ENCODE measurements around the gene ZBED1. TPM values are rescaled to one million over a fixed set of nuclear protein-coding genes. Genes with fewer than 3 reads are reported as not detected.
"Not testable (repeated sequence)": the region's sequence is repeated elsewhere in the genome, so short reads cannot be mapped to it uniquely, and the experiment has no call there.

ZBED1 gene
- total and polyA plus RNA-seq, 2 experiments from 2014 or later: 16.1 to 43.8 TPM

DNA sequence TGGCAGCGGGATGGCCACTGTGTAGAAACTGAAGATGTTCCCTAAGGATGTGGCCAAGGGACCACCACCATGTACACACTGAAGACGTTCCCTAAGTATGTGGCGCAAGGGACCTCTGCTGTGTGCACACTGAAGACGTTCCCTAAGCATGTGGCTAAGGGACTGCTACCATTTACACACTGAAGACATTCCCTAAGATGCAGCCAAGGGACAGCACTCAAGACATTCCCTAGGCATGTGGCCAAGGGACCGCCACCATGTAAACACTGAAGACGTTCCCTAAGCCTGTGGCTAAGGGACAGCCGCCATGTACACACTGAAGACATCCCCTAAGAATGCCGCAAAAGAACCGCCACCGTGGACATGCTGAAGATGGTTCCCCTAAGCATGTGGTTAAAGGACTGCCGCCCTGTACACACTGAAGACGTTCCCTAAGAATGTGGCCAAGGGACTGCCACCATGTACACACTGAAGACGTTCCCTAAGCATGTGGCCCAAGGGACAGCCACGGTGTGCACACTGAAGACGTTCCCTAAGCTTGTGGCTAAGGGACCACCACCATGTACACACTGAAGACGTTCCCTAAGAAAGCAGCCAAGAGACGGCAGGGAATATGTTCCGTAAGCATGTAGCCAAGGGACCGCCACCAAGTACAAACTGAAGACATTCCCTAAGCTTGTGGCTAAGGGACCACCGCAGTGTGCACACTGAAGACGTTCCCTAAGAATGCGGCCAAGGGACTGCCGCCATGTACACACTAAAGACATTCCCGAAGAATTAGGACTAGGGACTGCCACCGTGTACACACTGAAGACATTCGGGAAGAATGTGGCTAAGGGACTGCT lies 43.3 kb downstream of the ZBED1 start:
- H3F3A ChIP-seq (replicated peaks; ENCODE audit: low read depth): peaks cover 7% of the 10 kb centered on the region; the same call in 1 of the 2 replicates
- peak; percentile 90 for TF ChIP-seq JUNB (IDR thresholded peaks at IDR 0.05; ENCODE audit: unreplicated experiment)
- TF ChIP-seq STAT1 (IDR thresholded peaks at IDR 0.05; ENCODE audit: unreplicated experiment): no peak
- DNase-seq (ENCODE audit: low spot score): peak; percentile 85
- Mint-ChIP-seq H3K36me3 (ENCODE audit: low read depth) (peaks cover 52% of the 10 kb centered on the region), H3K4me1 (peaks cover 17% of the 10 kb centered on the region), H3K27me3 (ENCODE audit: insufficient read depth, low read depth, poor library complexity) (peaks cover 15% of the 10 kb centered on the region), H3K9me3 (peaks cover 21% of the 10 kb centered on the region), H3K27ac (no peak overlapping the region), H3K4me3 (no peak overlapping the region)
- H2AFZ ChIP-seq: no peak overlapping the region
- no peak overlapping the region for H3K4me3 ChIP-seq
- H3K4me2 ChIP-seq: no peak overlapping the region
- peak; percentile 58 for ATAC-seq
- peaks cover 92% of the 10 kb centered on the region for H3K79me2 ChIP-seq (replicated peaks; ENCODE audit: insufficient read depth)
- H3K9me2 ChIP-seq (ENCODE audit: insufficient read depth): no peaks in the 10 kb centered on the region
- H3K27me3 ChIP-seq (ENCODE audit: insufficient read depth): no peaks in the 10 kb centered on the region
- H3K27ac ChIP-seq (ENCODE audit: low read depth): peak overlapping the region; percentile 51; the same call in 1 of the 2 replicates
- 0 out of 2 replicates have a peak, but pooled peaks cover 6% of the 10 kb centered on the region for H3K36me3 ChIP-seq (ENCODE audit: insufficient read depth)
- no peaks in the 10 kb centered on the region for H4K20me1 ChIP-seq (replicated peaks; ENCODE audit: insufficient read depth)
- no peaks in the 10 kb centered on the region; the same call in 1 of the 2 replicates for H3K4me1 ChIP-seq (ENCODE audit: insufficient read depth)

- not testable (repeated sequence) for H4K20me1 ChIP-seq (replicated peaks; ENCODE audit: insufficient read depth); H2AFZ ChIP-seq; H3F3A ChIP-seq (replicated peaks; ENCODE audit: low read depth)
Measured at GRCh38 chrX:2456091-2456490, 44.7 kb downstream of the ZBED1 start.

DNA sequence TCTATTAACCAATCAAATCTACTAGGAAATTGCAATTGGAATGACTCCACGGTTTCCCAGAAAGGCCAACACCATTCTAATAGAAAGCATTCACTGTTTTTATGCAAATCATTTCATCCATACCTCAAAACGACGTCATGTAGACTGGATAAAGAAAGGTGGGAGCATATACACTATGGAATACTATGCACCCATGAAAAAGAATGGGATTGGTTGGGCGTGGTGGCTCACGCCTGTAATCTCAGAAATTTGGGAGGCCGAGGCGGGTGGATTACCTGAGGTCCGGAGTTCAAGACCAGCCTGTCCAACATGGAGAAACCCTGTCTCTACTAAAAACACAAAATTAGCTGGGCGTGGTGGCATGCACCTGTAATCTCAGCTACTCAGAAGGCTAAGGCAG lies 46.2 kb downstream of the ZBED1 start:
- not testable (repeated sequence) for H3K4me3 ChIP-seq; H3K36me3 ChIP-seq (ENCODE audit: insufficient read depth); H3K4me3 Mint-ChIP-seq; H3K9me2 ChIP-seq (ENCODE audit: insufficient read depth); H3K27ac ChIP-seq (ENCODE audit: low read depth); H3K4me2 ChIP-seq; H2AFZ ChIP-seq; H4K20me1 ChIP-seq (replicated peaks; ENCODE audit: insufficient read depth); H3K27ac Mint-ChIP-seq; H3F3A ChIP-seq (replicated peaks; ENCODE audit: low read depth); ATAC-seq; DNase-seq (ENCODE audit: low spot score); H3K27me3 ChIP-seq (ENCODE audit: insufficient read depth)
- Mint-ChIP-seq H3K9me3 (peaks cover 32% of the 10 kb centered on the region), H3K27me3 (ENCODE audit: insufficient read depth, low read depth, poor library complexity) (peaks cover 23% of the 10 kb centered on the region), H3K4me1 (peaks cover 27% of the 10 kb centered on the region), H3K36me3 (ENCODE audit: low read depth) (peaks cover 58% of the 10 kb centered on the region)
- Histone ChIP-seq H3K4me1 (ENCODE audit: insufficient read depth) (peaks cover 17% of the 10 kb centered on the region), H3K79me2 (replicated peaks; ENCODE audit: insufficient read depth) (peaks cover 91% of the 10 kb centered on the region)

More at GRCh38 chrX:2456091-2456490, 44.7 kb downstream of the ZBED1 start:
- not testable (repeated sequence) for H3K4me3 ChIP-seq; ATAC-seq; H3K36me3 ChIP-seq (ENCODE audit: insufficient read depth); H3K27me3 ChIP-seq (ENCODE audit: insufficient read depth); H3K27ac ChIP-seq (ENCODE audit: low read depth); DNase-seq (ENCODE audit: low spot score); H3K4me1 ChIP-seq (ENCODE audit: insufficient read depth); H3K4me3 Mint-ChIP-seq; H3K9me2 ChIP-seq (ENCODE audit: insufficient read depth); H3K4me2 ChIP-seq
- peaks cover 21% of the 10 kb centered on the region for H3K27me3 Mint-ChIP-seq (ENCODE audit: insufficient read depth, low read depth, poor library complexity)
- H3K79me2 ChIP-seq (replicated peaks; ENCODE audit: insufficient read depth): peaks cover 88% of the 10 kb centered on the region
- peaks cover 15% of the 10 kb centered on the region for H3K4me1 Mint-ChIP-seq
- peaks cover 32% of the 10 kb centered on the region for H3K9me3 Mint-ChIP-seq
- H3K36me3 Mint-ChIP-seq (ENCODE audit: low read depth): peaks cover 55% of the 10 kb centered on the region
- H3K27ac Mint-ChIP-seq: 0 out of 2 replicates have a peak overlapping the region, but pooled peaks have one; percentile 3

- H3K4me1 ChIP-seq (ENCODE audit: insufficient read depth): peaks cover 18% of the 10 kb centered on the region
- peaks cover 7% of the 10 kb centered on the region; the same call in 1 of the 2 replicates for H3F3A ChIP-seq (replicated peaks; ENCODE audit: low read depth)
- H3K36me3 Mint-ChIP-seq (ENCODE audit: low read depth): peaks cover 56% of the 10 kb centered on the region
- no peak overlapping the region for H3K27ac Mint-ChIP-seq
- ATAC-seq (no peak), DNase-seq (ENCODE audit: low spot score) (no peak)
- peaks cover 81% of the 10 kb centered on the region for H3K79me2 ChIP-seq (replicated peaks; ENCODE audit: insufficient read depth)
- H3K27me3 Mint-ChIP-seq (ENCODE audit: insufficient read depth, low read depth, poor library complexity): peaks cover 23% of the 10 kb centered on the region
- no peak overlapping the region for H3K4me3 ChIP-seq
- no peaks in the 10 kb centered on the region for H3K36me3 ChIP-seq (ENCODE audit: insufficient read depth)
- H3K27ac ChIP-seq (ENCODE audit: low read depth): peak overlapping the region; percentile 85; the same call in 1 of the 2 replicates
- H3K4me2 ChIP-seq: no peak overlapping the region
- H4K20me1 ChIP-seq (replicated peaks; ENCODE audit: insufficient read depth): no peaks in the 10 kb centered on the region
- no peak overlapping the region for H2AFZ ChIP-seq
- peaks cover 27% of the 10 kb centered on the region for H3K9me3 Mint-ChIP-seq
- H3K27me3 ChIP-seq (ENCODE audit: insufficient read depth): no peaks in the 10 kb centered on the region
- no peak overlapping the region for H3K4me3 Mint-ChIP-seq
- no peaks in the 10 kb centered on the region for H3K9me2 ChIP-seq (ENCODE audit: insufficient read depth)
- peaks cover 28% of the 10 kb centered on the region for H3K4me1 Mint-ChIP-seq
- TF ChIP-seq STAT1 (IDR thresholded peaks at IDR 0.05; ENCODE audit: unreplicated experiment): no peak
- TF ChIP-seq REST (IDR thresholded peaks at IDR 0.05; ENCODE audit: unreplicated experiment): no peak
- no peak for TF ChIP-seq CREB1 (CRISPR knock-in tag; IDR thresholded peaks at IDR 0.05; ENCODE audit: low read depth)
- no peak for TF ChIP-seq JUNB (IDR thresholded peaks at IDR 0.05; ENCODE audit: unreplicated experiment)
Measured at GRCh38 chrX:2452799-2453198, 48.0 kb downstream of the ZBED1 start.

Measured in GM23338 (cell line).